ENCODE data around the gene TMLHE.

- no peak for TF ChIP-seq CTCF (IDR thresholded peaks at IDR 0.05; ENCODE audit: insufficient read depth, low read depth, low read length)
- TF ChIP-seq EZH2 (IDR thresholded peaks at IDR 0.05; ENCODE audit: insufficient read depth, low read length) = no peak
Measured at GRCh38 chrX:155662282-155662681, 49.5 kb upstream of the TMLHE start.

Measured in astrocyte (in vitro differentiated cells and primary cell).